GM20431 (cell line): Measurements from ENCODE around the gene WDR35.

Experiments used
- in situ Hi-C: fragments of 300-500 bp; cut with MseI, MboI; formaldehyde crosslinking; loops from one replicate; pipeline ENCODE4 v1.15.0; 2020; ENCODE audit warnings: low sequenced_read_pairs; ENCODE audit not compliant: unreplicated experiment

The WDR35 gene

DNA sequence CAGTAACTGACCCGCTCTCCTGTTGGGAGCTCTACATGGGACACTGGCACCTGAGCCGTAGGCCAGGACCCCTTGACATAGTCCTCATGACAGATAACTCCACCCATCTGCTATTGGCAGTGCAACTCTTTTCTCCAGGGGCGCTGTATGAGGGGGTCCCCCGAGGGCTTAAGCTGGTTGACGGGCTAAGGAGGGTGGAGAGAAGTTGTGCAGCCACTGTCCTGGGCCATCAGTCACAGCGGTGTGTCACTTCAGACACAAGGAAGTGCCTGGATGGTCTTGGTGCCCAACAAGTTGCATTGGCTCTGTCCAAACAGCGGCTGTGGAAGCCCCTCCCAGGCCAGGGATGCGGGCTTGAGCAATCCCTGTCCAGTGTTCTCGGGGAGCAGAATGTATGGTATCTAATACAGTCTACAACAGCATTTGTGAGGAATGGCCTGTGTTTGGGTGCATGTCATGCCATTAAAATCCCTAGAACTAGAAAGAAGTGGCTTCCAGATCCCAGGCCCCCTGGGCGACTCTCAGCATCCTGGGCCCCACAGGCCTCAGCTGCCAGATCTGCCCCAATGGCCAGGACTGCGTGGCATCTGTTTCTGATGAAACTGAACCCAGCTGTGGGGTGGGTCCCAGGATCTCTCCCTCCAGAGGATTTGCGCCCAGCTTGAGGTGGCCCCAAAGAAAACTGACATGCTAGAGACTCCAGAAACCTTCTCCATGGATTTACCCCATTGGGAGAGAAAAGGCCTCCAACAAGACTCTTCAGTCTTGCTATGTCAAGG lies 111.4 kb downstream of the WDR35 start:
- in situ Hi-C loops: no loop called here

DNA sequence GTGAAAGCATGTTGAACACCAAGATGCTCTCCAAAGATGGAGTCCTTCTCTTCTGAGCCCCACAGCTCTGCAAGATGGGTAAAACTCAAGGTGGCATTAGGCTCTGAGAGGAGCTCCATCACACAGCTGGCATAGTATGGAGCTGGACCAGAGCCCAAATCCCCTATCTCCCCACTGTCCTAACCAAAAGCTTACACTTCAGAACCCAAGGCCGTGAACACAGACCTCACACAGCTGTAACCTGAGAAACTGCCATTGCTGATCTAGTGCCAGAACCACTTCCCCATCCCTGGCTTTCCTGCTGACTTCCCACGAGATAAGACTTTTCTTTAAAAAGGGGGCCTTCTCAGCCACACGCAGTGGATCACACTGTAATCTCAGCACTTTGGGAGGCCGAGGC lies 113.2 kb downstream of the WDR35 start:
- in situ Hi-C loops: no loop called here

DNA sequence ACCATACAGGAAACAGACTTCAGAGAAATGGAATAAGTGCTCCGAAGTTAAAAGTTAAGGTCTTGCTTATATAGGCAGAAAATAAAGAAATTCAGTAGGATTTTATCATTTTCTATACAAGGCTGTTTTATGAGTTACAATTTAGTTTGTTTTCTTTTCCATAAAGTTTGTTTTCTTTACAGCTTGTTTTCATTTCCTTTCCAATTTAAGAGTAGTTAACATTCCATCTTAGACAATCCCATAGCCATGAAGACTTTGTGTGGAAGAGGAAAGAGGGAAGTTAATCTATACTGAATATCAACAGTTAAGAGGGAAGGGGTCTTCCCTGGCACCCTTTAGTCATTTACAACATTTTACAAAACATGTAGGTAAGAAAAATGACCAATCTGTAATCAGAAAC lies 114.6 kb downstream of the WDR35 start:
- in situ Hi-C loops: no loop called here

DNA sequence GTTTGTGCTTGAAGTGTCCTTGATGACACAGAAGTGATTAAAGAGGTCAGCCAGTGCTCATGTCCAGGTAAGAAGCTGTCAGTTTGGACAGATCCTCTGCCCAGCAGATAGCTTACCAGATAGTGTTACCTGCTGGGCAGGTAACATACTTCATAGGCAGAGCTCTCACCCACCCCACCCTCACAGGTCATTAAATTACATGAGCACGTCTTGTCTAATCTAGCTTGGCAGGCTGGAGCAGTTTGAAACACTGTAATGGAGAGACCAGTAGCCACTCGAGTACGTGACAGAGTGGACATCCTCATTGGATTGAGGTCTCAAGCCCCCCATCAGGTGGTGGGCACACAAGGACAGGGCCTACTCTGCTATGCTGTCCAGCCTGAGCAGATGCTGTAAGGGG lies 115.2 kb downstream of the WDR35 start:
- in situ Hi-C loops: loop anchor here (25.0 kb wide), 1 partner anchor 1362 kb away; no protein-coding TSS in a partner anchor

DNA sequence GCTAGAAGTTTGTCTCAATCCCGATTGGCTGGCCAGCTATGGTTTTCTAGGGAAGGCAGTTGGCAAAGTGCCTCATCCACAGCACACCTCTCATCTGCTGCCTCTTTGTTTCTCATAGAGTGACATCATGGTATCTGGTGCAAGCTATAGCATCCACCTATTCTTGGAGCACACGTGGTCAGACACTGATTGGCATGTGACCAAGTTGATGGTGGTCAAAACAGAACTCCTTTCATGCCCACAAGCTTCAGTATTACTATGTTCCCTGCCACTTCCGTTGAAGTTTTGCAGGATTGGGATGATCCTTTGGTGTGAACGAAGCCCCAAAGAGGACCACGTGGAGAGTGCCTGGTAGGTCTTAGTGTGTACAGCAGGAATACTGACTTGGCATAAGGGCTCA lies 116.9 kb downstream of the WDR35 start:
- in situ Hi-C loops: loop anchor here (25.0 kb wide), 1 partner anchor 1361 kb away; no protein-coding TSS in a partner anchor

DNA sequence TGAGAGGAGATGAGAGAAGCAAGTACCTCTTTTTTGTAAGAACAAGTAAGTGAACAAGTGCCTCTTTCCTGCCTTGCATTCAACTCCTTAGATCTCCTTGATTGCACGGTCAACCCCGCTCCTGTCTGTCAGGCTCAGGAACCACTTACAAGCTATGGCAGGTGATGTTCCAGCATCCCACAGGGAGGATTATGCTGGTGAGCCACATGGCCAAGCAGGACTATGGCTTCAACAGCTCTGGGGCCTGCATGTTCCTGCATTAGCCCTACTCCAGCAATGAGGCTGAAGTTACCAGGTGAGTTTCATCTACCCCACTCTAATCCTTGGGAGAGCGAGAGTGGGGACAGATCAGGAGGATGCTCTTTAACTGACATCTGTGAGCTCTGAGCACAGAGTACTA lies 117.6 kb downstream of the WDR35 start:
- in situ Hi-C loops: loop anchor here (25.0 kb wide), 1 partner anchor 1360 kb away; no protein-coding TSS in a partner anchor

DNA sequence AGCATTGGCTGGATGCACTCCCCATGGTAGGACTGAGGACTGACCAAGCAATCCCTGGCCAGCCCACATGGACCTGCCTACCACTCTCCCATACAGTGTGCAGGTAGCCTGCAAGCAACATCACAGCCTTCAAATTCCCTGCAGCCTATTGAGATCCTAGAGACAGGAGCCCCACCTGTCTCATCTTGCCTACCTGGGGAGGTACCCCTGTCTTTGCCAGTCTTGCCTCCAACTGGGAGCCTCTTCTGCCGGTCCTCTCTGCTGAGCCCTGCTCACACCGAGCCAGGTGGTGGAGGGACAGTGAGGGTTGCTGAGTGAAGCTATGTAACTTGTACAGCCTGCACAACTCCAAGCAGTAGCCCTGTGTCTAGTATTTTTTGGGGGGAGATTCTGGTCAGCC lies 118.1 kb downstream of the WDR35 start:
- in situ Hi-C loops: loop anchor here (25.0 kb wide), 1 partner anchor 1360 kb away; no protein-coding TSS in a partner anchor

DNA sequence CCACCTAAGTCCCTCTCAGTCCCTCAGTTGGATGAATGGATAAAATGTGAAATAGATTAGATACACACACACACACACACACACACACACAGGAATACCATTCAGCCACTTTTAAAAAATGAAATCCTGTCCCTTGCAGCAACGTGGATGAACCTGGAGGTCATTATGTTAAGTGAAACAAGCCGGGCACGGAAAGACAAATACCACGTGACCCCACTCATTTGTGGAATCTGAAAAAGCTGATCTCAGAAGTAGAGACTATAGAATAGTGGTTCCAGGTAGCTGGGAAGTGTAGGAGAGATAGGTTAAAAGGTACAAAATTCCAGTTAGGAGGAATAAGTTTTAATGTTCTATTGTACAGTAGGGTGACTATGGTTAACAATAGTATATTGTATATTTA lies 119.1 kb downstream of the WDR35 start:
- in situ Hi-C loops: loop anchor here (25.0 kb wide), 1 partner anchor 1358 kb away; no protein-coding TSS in a partner anchor

DNA sequence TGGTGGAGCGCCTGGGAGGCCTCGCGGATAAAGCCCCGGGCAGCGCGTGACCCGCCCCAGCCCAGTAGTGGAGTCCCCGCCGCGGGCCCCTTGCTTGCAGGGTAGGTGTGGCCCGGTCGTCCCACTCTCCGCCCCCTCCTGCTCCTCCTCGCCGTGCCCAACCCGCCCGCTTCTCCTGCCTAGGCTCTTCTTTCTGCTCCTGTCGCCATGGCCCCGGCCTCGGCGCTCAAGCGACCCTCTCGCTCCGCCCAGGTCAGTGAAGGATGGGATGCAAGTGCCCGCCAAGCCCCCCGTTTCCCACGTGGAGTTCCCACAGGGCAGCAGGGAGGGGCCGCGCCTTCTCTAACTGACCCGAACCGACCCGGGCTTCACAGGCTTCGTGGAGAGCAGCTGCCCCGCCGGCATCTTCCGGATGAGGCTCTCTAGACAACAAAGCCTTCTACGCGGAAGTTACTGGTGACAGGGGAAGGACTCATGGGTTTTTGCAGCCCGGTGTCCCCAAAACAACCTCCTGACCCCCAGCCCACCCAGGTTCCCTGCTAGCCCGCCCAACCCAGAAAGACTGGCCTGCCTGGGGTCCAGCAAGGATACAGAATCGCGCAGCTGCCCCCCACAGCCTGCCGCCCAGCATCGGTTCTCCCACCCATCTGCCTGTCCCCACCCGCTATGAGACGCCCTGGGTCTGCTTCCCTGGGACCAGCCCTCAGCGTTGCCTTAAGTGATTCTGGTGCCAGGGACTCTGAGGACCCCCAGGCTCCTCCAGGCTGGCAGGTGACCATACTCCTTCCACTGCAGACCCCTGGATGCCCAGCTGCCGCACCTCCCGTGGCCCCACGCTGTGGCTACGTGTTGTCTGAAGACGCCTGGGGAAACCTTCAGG lies 121.0 kb downstream of the WDR35 start:
- in situ Hi-C loops: loop anchor here (10.0 to 25.0 kb wide), 2 partner anchors 514 to 1357 kb away; partner anchors contain the start of gene OSR1

DNA sequence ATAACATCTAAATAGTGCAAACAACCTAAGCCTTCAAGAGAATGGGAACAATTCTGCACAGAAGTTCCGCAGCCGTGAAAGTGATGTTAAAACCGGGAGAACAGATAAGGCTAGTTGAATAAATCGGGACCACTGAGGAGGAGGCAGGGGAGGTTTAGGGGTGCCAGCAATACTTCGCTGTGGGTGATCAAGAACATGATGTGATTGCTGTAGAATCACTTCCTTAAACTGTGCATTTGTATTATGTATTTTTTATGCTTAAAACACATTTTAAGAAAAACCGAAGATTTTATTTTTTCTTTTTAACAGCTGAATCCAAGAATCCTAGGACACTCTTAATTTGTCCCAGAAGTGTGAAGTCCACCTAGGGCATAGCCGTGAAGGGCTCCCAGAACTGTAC lies 121.7 kb downstream of the WDR35 start:
- in situ Hi-C loops: loop anchor here (10.0 to 25.0 kb wide), 2 partner anchors 513 to 1356 kb away; partner anchors contain the start of gene OSR1

DNA sequence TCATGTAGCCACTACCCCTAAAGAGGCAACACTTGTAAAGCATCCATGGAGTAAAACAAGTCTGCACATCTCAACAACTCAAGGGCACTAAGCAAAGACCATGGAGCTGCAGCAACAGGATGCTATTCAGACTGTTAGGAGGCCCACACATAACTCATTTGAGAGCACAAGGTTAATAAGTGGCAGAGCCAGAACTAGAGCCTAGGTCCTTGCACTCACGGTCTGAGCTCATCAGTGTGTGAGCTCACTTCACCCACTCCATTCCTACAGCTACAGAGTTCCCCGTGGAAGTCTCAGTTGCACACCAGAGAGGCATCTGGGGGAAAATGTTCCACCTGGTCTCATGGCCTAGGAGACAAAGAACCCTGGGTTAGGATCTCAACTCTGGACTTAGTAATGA lies 123.1 kb downstream of the WDR35 start:
- in situ Hi-C loops: loop anchor here (10.0 to 25.0 kb wide), 2 partner anchors 512 to 1354 kb away; partner anchors contain the start of gene OSR1

DNA sequence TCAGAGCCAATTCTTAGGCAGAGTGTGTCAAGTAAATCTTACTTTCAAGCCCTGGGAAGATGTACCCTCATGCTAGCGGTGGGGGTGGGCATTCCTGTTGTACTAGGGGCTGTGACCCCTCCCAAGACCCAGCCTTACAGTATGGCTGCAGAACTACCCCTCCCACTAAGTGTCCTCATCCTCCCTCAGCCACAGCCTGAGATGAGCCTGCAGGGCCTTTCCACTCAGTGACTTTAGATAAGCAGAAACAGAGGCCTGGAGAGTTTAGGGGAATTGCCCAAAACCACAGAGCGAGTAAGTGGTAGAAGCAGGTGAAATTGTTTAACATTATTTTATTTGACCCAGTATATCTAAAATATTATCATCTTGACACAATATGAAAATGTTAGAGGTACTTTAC lies 124.8 kb downstream of the WDR35 start:
- in situ Hi-C loops: loop anchor here (10.0 to 25.0 kb wide), 2 partner anchors 510 to 1353 kb away; partner anchors contain the start of gene OSR1

DNA sequence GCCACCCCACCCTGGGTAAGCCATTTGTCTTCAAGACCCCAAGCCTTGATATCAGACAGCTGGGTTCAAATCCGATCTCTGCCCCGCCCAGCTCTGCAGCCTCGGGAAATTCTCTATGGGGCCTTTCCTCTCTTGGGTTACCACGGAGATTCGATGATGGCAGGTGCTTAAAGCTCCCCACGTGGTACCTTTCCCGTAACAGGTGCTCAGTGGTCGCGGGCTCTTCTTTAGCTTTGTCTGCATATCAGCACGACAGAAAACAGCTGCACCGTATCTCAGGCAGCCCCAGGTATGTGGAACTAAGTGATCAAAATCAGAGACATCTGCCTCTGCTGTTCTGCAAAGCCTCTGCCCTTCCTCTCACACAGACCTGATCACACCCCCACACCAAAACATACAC lies 125.5 kb downstream of the WDR35 start:
- in situ Hi-C loops: loop anchor here (10.0 to 25.0 kb wide), 2 partner anchors 510 to 1352 kb away; partner anchors contain the start of gene OSR1

DNA sequence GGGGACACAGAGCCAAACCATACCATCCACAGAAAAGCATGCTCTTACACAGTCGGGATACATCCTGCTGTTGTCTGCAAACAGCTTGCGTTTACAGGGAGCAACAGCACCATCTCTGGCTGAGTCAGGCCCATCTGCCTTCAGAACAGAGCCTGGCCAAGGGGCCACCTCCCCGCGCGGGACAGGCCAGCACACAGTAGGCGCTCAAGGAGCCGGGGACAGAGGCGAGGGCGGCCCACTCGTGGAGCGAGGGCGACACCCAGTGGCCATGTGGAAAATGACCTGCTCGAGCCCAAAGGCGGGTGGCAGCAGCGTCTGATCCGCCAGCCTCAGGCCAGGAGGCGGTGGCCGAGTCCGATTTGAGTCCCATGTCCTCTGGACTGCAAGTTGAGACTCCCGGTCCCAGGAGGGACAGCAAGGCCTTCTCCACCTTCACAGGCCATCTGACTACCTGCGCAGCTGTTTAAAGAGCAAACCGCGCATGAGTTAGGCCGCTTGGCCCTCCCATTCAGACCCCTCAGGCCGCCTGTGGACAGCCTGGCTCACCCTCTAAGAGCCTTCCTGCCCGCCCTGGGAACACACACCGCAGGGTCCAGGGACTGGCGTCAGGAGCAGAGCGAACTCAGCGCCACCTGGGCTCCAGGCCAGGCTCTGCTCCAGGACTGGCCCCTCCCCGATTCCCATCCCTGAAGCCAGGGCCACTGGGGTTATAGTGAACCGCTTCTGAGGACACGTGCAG lies 126.4 kb downstream of the WDR35 start:
- in situ Hi-C loops: loop anchor here (10.0 to 25.0 kb wide), 2 partner anchors 509 to 1351 kb away; partner anchors contain the start of gene OSR1

DNA sequence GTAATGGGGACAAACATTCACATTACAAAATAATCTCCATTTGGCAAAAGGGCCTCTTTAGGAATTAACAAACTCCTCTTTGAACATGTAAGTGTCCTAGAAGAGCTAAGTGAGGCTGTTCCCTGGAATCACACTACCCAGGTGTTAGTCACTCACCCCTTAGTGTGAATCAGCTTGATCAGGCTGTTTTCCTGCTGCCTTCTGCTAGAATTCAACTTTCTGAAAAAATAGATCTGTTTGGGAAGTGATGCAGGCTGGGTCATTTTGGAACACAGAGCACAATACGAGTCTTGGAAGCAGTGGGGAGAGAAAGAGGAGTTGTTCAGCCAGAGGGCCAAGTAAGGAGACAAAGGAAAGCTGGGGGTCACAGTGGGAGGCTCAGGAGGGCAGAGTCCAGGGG lies 128.1 kb downstream of the WDR35 start:
- in situ Hi-C loops: loop anchor here (10.0 to 25.0 kb wide), 2 partner anchors 507 to 1350 kb away; partner anchors contain the start of gene OSR1
